GM10248 (cell line): Measurements from ENCODE around the gene KCNJ15.

ENCODE experiments used
- CTCF ChIA-PET: fragments of 300-600 bp; sonication (Branson Sonifier 250); formaldehyde crosslinking; extraction: SDS; loops from one replicate; lab custom pipeline; 2021; ENCODE audit warnings: antibody characterized with exemption; lab: Yijun Ruan, JAX
- POLR2A ChIA-PET: fragments of 350-650 bp; sonication (Branson Sonifier 250); formaldehyde crosslinking; extraction: SDS; loops from one replicate; lab custom pipeline; 2020; ENCODE audit warnings: antibody characterized with exemption; lab: Yijun Ruan, JAX
- DNase-seq: peaks from one replicate; pipeline ENCODE4 v3.0.0; 2012; ENCODE audit errors: extremely low spot score
- TF ChIP-seq, protein P1 (sequence below): IDR thresholded peaks from 2 replicates; pipeline ENCODE4 v1.5.1; 2012; ENCODE audit warnings: mild to moderate bottlenecking, low read depth; ENCODE audit errors: extremely low read depth, missing control alignments, control extremely low read depth

The KCNJ15 gene

DNA sequence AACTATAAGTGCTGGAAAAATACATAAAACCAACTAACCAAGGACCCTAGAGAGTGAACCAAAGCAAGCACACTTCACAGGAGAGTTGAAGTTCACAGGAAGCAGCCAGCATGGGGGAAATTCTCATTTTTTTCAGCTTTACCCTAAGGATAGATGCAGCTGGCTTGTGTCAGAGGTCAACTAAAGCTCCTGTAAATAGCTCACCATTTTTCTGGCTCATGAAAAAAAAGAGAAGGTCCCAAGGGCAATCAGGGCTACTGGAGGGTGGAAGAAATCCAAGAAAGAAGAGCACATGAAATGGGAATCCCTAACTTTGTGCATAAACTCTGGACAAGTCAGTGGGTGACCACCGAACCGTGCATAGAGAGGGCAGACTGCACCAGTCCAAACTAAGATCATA is 58.3 kb downstream of the KCNJ15 start:
- DNase-seq: no peak
- TF ChIP-seq, protein P1, sequence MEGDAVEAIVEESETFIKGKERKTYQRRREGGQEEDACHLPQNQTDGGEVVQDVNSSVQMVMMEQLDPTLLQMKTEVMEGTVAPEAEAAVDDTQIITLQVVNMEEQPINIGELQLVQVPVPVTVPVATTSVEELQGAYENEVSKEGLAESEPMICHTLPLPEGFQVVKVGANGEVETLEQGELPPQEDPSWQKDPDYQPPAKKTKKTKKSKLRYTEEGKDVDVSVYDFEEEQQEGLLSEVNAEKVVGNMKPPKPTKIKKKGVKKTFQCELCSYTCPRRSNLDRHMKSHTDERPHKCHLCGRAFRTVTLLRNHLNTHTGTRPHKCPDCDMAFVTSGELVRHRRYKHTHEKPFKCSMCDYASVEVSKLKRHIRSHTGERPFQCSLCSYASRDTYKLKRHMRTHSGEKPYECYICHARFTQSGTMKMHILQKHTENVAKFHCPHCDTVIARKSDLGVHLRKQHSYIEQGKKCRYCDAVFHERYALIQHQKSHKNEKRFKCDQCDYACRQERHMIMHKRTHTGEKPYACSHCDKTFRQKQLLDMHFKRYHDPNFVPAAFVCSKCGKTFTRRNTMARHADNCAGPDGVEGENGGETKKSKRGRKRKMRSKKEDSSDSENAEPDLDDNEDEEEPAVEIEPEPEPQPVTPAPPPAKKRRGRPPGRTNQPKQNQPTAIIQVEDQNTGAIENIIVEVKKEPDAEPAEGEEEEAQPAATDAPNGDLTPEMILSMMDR: no peak
- POLR2A ChIA-PET: no interaction called here
- CTCF ChIA-PET: interaction anchor here (0.8 to 1.1 kb wide), 2 partner anchors 9 to 37 kb away, joined by 3 read pairs; no protein-coding TSS in a partner anchor

DNA sequence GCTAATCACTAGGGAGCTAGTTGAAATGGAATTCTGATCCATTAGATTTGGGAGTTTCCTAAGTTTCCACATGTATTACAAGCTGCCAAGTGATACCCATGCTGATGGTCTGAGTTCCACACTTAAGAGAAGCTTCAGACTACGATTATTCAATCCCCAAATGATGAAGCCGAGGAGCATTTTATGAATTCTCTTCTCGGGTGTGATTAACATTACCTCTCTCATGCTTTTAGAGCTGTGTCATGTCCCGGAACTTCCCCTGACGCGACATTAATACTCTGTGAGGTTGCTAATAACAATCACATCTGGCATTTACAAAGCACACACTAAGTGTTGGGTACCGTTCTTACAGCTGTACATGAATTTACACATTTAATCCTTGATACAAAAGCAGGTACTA is 63.0 kb downstream of the KCNJ15 start:
- TF ChIP-seq, protein P1: no peak
- CTCF ChIA-PET: interaction anchor here (0.8 to 1.4 kb wide), 3 partner anchors 9 to 41 kb away, joined by 3 read pairs; no protein-coding TSS in a partner anchor
- DNase-seq: no peak
- POLR2A ChIA-PET: no interaction called here

DNA sequence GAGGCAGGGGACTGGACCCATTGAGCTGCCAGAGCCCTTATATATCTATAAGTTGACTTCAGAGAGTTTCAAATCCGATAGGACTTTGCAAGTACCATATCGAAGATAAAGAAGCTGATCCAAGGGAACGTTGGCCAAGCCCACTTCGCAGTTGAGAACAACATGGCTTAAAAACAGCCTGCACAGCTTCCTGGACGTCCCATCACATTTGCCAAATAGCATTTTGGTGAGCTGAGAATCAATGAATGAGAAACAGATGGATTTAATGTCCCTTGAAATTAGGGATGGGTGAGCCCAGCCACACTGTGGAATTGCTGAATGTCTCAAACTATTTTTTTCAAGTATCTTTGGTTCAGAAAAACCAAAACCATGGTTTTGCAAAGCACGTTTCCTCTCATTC is 64.8 kb downstream of the KCNJ15 start:
- no peak for DNase-seq
- ChIA-PET POLR2A (no interaction called here), CTCF (interaction anchor here (0.9 to 1.6 kb wide), 2 partner anchors 12 to 31 kb away, joined by 3 to 5 read pairs; no protein-coding TSS in a partner anchor)
- TF ChIP-seq, protein P1: no peak

DNA sequence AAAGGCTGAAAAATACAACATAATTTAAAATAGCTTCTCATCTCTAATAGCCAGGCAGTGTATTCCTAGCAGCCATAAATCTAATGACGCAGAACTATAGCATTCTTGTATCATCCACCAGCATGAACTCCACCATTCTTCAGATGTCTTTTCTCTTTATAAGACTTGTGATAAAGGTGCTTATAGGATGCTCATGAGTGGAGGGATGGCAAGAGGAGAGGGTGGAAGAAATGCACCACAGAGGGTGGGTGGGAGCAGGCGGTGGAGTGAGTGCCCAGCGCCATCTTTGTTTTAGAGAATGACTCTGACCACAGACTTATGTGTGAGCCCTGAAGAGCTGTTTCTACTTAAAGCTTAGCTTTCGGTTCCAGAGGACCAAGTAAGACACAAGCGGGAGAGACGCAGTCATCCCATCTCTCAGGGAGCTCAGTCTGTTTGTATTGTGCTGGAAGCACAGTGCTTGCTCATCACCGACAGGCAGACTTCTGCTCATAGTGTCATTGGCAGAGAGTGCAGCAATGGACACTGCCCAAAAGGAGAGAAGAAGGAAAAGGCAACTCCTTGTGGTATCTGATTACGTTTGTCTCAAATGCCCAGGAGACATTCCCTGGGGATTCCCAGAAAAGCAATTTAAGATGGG is 65.6 kb downstream of the KCNJ15 start:
- CTCF ChIA-PET: interaction anchor here (1.3 to 1.6 kb wide), 2 partner anchors 30 to 163 kb away, joined by 3 to 5 read pairs; no protein-coding TSS in a partner anchor
- DNase-seq: no peak
- TF ChIP-seq, protein P1: no peak
- POLR2A ChIA-PET: no interaction called here

DNA sequence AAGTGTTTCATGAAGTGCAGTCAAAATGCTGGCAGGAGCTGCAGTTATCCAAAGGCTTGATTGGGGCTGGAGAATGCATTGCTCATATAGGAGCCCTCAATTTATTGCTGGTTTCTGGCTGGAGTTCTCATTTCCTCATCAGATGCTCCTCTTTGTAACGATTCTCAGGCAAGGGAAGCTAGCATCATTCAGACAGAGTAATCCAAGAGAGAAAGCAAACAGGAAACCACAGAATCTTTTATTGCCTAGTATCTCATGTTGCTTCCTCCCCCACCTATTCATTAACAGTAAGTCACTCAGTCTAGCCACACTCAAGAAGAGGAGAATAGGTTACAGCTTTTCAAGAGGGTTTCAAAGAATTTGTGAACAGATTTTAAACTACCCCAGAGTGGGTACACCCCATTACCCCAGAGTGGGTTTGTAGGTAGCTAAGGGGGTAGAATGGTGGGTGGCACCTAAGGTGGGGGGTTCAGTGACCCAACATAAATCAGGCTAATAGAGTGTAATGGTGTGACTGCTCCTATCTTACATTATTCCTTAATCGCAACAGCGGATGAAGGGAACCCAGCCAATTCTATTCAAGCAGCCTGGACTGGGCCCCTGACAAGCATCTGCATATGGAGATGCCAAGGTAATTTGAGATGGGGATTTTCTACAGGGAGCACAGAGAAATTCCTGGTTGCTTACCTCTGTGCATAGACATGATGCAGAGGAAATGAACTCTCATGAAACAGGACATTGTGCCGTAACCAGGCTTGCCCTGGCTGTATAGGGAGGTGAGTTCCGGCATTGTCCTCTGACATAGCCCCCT is 67.1 kb downstream of the KCNJ15 start:
- ChIA-PET POLR2A (no interaction called here), CTCF (interaction anchor here (1.2 to 1.3 kb wide), 3 partner anchors 106 to 166 kb away, joined by 3 to 4 read pairs (median 3); no protein-coding TSS in a partner anchor)
- DNase-seq: no peak
- TF ChIP-seq, protein P1: no peak

DNA sequence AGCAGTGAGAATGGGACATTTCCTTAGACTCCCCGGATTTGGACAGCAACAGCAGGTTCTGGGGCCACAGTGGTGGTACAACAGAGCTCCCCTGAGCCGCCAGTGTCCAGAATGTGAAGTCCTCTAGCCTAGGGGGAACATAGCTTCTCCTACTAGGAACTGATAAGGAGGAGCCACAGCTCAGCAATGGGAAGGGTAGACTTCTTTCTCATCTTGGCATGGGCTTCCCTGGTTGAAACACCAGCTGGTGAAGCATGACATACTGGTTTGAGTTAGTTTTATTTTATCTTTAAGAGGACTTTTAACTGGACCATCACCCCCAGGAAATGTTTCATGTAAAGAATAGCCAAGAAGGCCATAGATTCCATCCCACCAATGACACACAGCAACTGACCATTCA is 68.4 kb downstream of the KCNJ15 start:
- CTCF ChIA-PET: interaction anchor here (1.1 to 1.3 kb wide), 2 partner anchors 28 to 107 kb away, joined by 3 to 4 read pairs; no protein-coding TSS in a partner anchor
- POLR2A ChIA-PET: no interaction called here
- TF ChIP-seq, protein P1: no peak
- no peak for DNase-seq
